C4-2B (cell line): Measurements from ENCODE around the gene HES1.

Experiments used
- H3K27ac ChIP-seq: fragments of 450-650 bp; 2 replicates; pipeline ENCODE4 v1.5.1; 2017
- CTCF ChIP-seq: fragments of 450-650 bp; conservative IDR thresholded peaks from 2 replicates; pipeline ENCODE4 v1.5.1; 2017; ENCODE audit warnings: mild to moderate bottlenecking
- ZFX ChIP-seq: fragments of 450-650 bp; IDR thresholded peaks from 2 replicates; pipeline ENCODE4 v1.6.1; 2017

Gene HES1

GRCh38 chr3:194148383-194148782, 12.4 kb downstream of the HES1 start:
- H3K27ac ChIP-seq: peak overlapping the region; percentile 38

GRCh38 chr3:194150252-194150934, 14.4 kb downstream of the HES1 start:
- TF ChIP-seq CTCF: no peak
- no peak for TF ChIP-seq ZFX

More at GRCh38 chr3:194148383-194148782, 12.4 kb downstream of the HES1 start:
- TF ChIP-seq ZFX: peak; percentile 40; the same call in 1 of the 2 replicates
- TF ChIP-seq CTCF: no peak

GRCh38 chr3:194150935-194151302, 15.0 kb downstream of the HES1 start:
- H3K27ac ChIP-seq: peak overlapping the region; percentile 17

More at GRCh38 chr3:194150252-194150934, 14.4 kb downstream of the HES1 start:
- peak overlapping the region; percentile 17 for H3K27ac ChIP-seq

- no peak for TF ChIP-seq ZFX
- TF ChIP-seq CTCF: no peak
- no peak overlapping the region for H3K27ac ChIP-seq
Measured at GRCh38 chr3:194154346-194154745, 18.4 kb downstream of the HES1 start.

- TF ChIP-seq CTCF: no peak
- TF ChIP-seq ZFX: no peak
- H3K27ac ChIP-seq: no peak overlapping the region
Measured at GRCh38 chr3:194156095-194156494, 20.1 kb downstream of the HES1 start.

- TF ChIP-seq ZFX (no peak), CTCF (no peak)
- peak overlapping the region; percentile 39 for H3K27ac ChIP-seq
Measured at GRCh38 chr3:194158942-194159439, 23.0 kb downstream of the HES1 start.

GRCh38 chr3:194160158-194160557, 24.2 kb downstream of the HES1 start:
- H3K27ac ChIP-seq: peak overlapping the region; percentile 39
- TF ChIP-seq CTCF (no peak), ZFX (no peak)
